Omental fat pad (tissue), 4 donors: ENCODE measurements around the gene KLF15. TPM values are rescaled to one million over a fixed set of nuclear protein-coding genes. Genes with fewer than 3 reads are reported as not detected.
A peak's percentile ranks its signal among the peaks of the same experiment; 100 is the strongest.

Source experiments
- ATAC-seq: fragments of 150-250 bp; one replicate; pipeline ENCODE4 v1.9.1; 2016; ENCODE audit warnings: mild to moderate bottlenecking, moderate library complexity; ENCODE audit not compliant: low FRiP score
- DNase-seq: peaks from one replicate; pipeline ENCODE4 v3.0.0-alpha.2; 2019; ENCODE audit warnings: low spot score
- CTCF ChIP-seq, 3 donors: fragments of 450-650 bp; IDR thresholded peaks; one replicate each; pipeline ENCODE4 v1.5.1; 2016 to 2017; ENCODE audit warnings: antibody characterized with exemption in 3 of 3, mild to moderate bottlenecking in 3 of 3, moderate library complexity in 2 of 3
- total RNA-seq, 4 donors: library from RNA; depleted of rRNA; stranded (reverse); fragments of >200 nt; gene quantifications; one replicate each; pipeline ENCODE4 v1.1.0, GENCODE V29; 2016

The KLF15 gene
- total RNA-seq, 4 donors from 2014 or later: 22.3 to 73.1 (median 59.9) TPM

DNA sequence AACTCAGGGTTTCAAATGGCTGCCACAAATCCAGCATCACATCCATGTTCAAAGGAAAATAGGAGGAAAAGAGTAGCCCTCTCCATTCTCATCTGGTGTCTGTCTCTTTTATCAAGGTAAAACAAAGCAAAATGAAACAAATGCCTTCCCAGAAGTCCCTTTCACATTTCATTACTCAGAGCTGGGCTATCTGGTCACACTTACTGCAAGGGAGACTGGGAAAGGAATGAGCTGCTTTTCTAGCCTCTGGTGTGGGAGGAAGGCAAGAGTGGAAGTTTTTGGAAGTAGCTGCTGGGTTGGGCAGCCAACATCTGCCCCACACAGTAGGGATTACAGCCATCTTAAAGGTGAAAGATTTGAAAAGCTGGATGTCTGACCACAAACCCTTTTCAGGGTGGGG is 51.8 kb downstream of the KLF15 start:
- DNase-seq (no peak), ATAC-seq (no peak)
- no peak for TF ChIP-seq CTCF (IDR thresholded peaks at IDR 0.05)

DNA sequence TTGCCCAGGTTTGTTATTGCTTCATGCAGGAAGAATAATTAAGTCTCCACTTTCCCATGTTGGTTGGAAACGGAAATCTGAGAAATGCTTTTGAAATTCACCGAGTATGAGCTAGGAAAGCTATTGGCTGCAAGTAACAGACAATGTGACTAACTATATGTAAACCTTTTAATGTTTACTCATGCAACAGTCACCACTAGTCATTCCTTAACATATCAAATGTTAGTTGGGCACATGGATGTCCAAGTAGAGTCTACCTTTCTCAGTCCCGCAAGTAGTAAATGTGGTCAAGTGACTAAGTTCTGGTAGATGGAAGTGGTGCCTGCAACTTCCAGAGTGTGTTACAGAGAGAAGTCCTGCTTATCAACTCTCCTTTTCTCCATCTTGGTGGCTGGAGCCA is 52.5 kb downstream of the KLF15 start:
- TF ChIP-seq CTCF (IDR thresholded peaks at IDR 0.05): no peak
- DNase-seq (no peak), ATAC-seq (no peak)

- ATAC-seq: no peak
- no peak for TF ChIP-seq CTCF (IDR thresholded peaks at IDR 0.05)
- no peak for DNase-seq
Observed at GRCh38 chr3:126304291-126304690, 52.9 kb downstream of the KLF15 start.

DNA sequence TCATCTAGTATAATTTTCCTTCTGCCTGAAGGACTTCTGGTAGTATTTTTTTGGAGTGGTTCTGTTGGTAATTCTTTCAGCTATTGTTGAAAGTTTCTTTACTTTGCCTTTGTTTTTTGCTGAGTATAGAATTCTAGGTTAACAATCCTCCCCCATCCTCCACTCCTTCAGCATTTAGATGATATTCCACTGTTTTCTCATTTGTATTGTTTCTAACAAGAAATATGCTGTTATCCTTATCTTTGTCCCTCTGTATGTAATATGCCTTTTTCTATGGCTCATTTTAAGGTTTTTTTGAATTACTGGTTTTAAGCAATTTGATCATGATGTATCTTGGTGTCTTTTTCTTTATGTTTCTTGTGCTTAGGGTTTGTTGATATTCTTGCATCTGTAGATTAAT is 53.9 kb downstream of the KLF15 start:
- no peak for TF ChIP-seq CTCF (IDR thresholded peaks at IDR 0.05)
- ATAC-seq: no peak
- DNase-seq: no peak

- DNase-seq (no peak), ATAC-seq (peak; percentile 23)
- TF ChIP-seq CTCF (IDR thresholded peaks at IDR 0.05): no peak
Observed at GRCh38 chr3:126300761-126301481, 56.3 kb downstream of the KLF15 start.

GRCh38 chr3:126300001-126300760 is 57.0 kb downstream of the KLF15 start:
- ATAC-seq (no peak), DNase-seq (no peak)
- TF ChIP-seq CTCF (IDR thresholded peaks at IDR 0.05): no peak
